GM12873 (cell line): ENCODE data around the gene EPS8.

Experiments used
- TF ChIP-seq, protein P1 (sequence below): IDR thresholded peaks from 2 replicates; pipeline ENCODE4 v1.5.1; 2012; ENCODE audit warnings: low read depth, mild to moderate bottlenecking, moderate library complexity, low read length, control low read depth; ENCODE audit not compliant: insufficient read depth; ENCODE audit errors: missing control alignments

EPS8 gene

DNA sequence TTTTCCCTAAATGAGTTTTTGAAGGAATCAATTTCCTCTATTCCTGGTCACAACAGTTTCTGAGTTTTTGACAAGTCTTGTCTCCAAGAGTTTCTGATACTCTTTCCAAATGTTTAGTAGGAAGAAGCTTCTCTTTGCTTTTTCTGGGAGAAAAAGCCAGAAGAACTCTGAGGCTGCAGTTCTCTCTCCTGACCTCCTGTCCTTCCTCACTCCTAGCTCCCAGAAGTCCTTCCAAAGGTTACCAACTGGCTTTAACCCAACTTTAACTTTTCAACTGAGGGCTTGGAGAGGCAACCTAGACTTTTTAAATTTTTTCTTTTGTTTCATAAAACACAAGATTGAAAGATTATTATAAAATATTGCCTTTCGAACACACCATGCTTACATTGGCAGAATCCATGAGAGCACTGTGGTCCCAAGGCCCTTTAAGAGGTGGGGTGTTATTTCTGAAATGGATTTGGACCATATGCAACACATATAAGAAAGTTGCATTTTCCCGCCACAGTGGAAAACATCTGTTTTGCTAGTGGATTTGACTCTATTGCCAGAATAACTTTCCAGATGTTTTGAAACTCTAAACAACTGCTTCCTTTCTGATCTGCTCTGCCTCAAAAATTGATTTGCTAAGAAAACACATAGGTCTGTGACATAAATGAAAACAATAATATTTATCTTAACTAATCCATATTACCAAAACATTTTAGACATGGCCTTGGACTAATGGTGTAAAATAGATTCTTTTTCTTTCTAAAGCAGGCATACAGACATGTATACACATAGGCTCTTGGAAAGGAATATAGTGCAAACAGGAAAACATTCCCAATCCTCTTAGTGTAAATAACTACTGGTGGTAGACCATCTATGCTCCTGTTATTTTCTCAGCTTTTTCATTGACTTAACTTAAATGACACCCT lies 22.3 kb upstream of the EPS8 start:
- TF ChIP-seq, protein P1, sequence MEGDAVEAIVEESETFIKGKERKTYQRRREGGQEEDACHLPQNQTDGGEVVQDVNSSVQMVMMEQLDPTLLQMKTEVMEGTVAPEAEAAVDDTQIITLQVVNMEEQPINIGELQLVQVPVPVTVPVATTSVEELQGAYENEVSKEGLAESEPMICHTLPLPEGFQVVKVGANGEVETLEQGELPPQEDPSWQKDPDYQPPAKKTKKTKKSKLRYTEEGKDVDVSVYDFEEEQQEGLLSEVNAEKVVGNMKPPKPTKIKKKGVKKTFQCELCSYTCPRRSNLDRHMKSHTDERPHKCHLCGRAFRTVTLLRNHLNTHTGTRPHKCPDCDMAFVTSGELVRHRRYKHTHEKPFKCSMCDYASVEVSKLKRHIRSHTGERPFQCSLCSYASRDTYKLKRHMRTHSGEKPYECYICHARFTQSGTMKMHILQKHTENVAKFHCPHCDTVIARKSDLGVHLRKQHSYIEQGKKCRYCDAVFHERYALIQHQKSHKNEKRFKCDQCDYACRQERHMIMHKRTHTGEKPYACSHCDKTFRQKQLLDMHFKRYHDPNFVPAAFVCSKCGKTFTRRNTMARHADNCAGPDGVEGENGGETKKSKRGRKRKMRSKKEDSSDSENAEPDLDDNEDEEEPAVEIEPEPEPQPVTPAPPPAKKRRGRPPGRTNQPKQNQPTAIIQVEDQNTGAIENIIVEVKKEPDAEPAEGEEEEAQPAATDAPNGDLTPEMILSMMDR, result no peak

GRCh38 chr12:15808652-15809051 lies 19.5 kb upstream of the EPS8 start:
- TF ChIP-seq, protein P1, result no peak

DNA sequence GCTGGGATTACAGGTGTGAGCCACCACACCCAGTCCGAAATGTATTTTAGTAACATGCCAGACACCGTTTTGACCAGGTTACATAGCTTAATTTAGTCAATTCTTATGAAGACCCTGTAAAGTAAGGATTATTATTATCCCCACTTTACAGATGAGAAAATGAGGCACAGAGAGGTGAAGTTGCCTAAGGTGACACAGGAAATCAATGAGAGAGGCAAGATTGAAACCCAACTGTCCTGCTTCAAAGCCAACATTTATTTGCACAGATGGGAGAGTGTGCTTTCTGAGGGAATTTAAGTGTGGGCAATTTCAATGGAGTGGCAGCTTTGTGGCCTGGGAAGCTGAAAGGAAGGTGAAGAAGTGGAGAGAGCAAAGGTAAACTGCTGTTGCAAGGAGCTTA lies 19.1 kb upstream of the EPS8 start:
- TF ChIP-seq, protein P1, result no peak

- TF ChIP-seq, protein P1, result no peak
These were observed 17.6 kb upstream of the EPS8 start for GRCh38 chr12:15806826-15807225.

DNA sequence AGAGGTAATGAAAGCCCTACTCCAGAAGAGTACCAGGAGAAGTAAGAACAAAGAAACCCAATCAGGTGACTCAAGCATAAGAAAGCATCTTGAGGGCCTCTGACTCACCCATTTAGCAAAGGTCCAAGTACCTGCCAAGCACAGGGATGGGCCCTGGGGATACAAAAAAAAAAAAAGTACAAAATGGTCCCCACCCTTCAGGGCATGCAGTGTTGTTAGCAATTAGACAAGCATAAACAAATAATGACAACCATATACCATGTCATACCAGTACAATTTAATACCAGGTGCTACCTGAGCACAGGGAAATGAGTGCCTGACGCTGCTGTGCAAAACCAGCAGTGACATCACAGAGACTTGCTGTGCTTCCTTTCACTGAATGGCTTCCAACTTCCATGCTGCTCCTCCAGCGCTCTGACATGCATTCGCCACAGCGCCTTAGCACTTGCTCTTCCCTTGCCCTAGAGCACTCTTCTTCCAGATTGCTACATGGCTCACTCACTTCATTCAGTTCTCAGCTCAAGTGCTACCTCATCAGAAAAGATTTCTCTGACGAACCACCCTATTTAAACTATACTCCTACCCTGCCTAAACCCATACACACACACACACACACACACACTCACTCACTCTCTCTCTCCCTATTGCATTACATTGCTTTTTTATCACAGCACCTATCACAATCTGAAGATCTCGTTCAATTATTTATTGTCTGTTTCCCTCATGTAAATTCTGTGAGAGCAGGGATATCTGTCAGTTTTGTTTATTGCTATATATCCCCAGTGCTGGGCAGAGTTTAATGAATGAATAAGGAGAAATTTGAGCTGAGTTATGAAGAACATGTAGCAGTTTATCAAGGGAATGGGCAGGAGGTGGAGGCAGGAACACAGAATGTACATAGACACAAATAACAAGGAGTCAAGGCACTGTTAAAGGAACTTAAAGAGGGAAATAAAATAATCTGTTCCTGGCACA lies 12.9 kb upstream of the EPS8 start:
- TF ChIP-seq, protein P1, result no peak

DNA sequence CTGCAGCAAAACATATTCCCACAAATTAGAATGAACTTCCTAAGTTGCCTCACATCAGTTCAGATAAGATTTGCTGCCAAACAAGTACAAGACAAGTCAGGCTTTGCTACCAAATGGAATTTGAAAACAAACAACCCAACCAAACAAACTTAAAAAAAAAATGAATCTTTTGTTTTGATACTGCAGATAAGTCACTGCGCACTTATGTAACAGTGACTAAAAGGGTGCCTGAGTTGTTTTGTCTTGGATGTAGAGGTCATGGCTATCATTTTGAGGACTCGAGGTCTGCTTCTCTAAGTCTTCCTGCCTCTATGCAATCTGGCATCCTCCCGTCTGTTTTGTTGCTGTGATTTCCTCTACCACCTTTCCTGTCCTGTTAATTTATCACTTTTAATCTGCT lies 11.1 kb upstream of the EPS8 start:
- TF ChIP-seq, protein P1, result no peak

GRCh38 chr12:15797818-15798217 lies 8.6 kb upstream of the EPS8 start:
- TF ChIP-seq, protein P1, result no peak
